Panc1 (cell line): Measurements from ENCODE around the gene CRISPLD2.

Experiments
- POLR2AphosphoS5 ChIP-seq: IDR thresholded peaks from 2 replicates; pipeline ENCODE4 v1.6.1; 2012; ENCODE audit warnings: mild to moderate bottlenecking, low read depth, low read length, moderate library complexity
- TCF7L2 ChIP-seq: IDR thresholded peaks from 2 replicates; pipeline ENCODE4 v1.6.1; 2011; ENCODE audit warnings: mild to moderate bottlenecking, low read depth, low read length, inconsistent platforms
- TF ChIP-seq, protein P1 (sequence below): fragments of 450-650 bp; IDR thresholded peaks from 2 replicates; pipeline ENCODE4 v1.5.1; 2017; ENCODE audit warnings: mild to moderate bottlenecking
- TF ChIP-seq, protein P2 (sequence below), 2 experiments: IDR thresholded peaks; 2 replicates each; pipeline ENCODE4 v1.6.1; 2011 to 2012; ENCODE audit warnings: low read depth in 2 of 2, control low read depth in 1 of 2, low read length in 1 of 2, mild to moderate bottlenecking in 1 of 2, moderate library complexity in 1 of 2; ENCODE audit not compliant: insufficient read depth in 1 of 2

DNA sequence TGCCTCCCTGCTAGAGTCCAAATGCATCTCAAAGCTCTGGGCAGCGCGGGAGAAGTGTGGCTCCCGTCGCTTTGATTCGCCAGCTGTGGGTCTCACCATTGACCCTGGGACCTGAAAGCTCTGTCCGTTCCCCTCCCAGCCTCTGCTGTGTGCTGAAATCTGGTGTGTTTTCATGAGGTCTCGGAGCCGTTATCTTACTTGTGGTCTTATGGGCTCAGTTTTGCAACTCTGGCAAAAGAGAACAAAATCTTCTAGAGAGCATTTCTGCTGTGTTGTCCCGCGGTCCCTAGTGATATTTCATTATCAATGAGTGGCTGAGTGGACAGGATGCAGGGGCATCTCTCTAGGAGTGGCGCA lies 13.3 kb downstream of the CRISPLD2 start:
- TF ChIP-seq, protein P1, sequence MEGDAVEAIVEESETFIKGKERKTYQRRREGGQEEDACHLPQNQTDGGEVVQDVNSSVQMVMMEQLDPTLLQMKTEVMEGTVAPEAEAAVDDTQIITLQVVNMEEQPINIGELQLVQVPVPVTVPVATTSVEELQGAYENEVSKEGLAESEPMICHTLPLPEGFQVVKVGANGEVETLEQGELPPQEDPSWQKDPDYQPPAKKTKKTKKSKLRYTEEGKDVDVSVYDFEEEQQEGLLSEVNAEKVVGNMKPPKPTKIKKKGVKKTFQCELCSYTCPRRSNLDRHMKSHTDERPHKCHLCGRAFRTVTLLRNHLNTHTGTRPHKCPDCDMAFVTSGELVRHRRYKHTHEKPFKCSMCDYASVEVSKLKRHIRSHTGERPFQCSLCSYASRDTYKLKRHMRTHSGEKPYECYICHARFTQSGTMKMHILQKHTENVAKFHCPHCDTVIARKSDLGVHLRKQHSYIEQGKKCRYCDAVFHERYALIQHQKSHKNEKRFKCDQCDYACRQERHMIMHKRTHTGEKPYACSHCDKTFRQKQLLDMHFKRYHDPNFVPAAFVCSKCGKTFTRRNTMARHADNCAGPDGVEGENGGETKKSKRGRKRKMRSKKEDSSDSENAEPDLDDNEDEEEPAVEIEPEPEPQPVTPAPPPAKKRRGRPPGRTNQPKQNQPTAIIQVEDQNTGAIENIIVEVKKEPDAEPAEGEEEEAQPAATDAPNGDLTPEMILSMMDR = no peak
- TF ChIP-seq, protein P2, sequence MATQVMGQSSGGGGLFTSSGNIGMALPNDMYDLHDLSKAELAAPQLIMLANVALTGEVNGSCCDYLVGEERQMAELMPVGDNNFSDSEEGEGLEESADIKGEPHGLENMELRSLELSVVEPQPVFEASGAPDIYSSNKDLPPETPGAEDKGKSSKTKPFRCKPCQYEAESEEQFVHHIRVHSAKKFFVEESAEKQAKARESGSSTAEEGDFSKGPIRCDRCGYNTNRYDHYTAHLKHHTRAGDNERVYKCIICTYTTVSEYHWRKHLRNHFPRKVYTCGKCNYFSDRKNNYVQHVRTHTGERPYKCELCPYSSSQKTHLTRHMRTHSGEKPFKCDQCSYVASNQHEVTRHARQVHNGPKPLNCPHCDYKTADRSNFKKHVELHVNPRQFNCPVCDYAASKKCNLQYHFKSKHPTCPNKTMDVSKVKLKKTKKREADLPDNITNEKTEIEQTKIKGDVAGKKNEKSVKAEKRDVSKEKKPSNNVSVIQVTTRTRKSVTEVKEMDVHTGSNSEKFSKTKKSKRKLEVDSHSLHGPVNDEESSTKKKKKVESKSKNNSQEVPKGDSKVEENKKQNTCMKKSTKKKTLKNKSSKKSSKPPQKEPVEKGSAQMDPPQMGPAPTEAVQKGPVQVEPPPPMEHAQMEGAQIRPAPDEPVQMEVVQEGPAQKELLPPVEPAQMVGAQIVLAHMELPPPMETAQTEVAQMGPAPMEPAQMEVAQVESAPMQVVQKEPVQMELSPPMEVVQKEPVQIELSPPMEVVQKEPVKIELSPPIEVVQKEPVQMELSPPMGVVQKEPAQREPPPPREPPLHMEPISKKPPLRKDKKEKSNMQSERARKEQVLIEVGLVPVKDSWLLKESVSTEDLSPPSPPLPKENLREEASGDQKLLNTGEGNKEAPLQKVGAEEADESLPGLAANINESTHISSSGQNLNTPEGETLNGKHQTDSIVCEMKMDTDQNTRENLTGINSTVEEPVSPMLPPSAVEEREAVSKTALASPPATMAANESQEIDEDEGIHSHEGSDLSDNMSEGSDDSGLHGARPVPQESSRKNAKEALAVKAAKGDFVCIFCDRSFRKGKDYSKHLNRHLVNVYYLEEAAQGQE (IDR thresholded peaks at IDR 0.05; ENCODE audit: insufficient read depth in 1 of 2, low read depth in 2 of 2, low read length in 1 of 2) = no peak
- TF ChIP-seq POLR2AphosphoS5 = no peak
- no peak for TF ChIP-seq TCF7L2
